Gastroesophageal sphincter (tissue), 4 donors: ENCODE data around the gene MICU2. TPM values are rescaled to one million over a fixed set of nuclear protein-coding genes. Genes with fewer than 3 reads are reported as not detected.

Experiments used
- ATAC-seq: fragments of 150-250 bp; one replicate; pipeline ENCODE4 v1.9.1; 2016; ENCODE audit warnings: mild to moderate bottlenecking, moderate library complexity
- H3K27ac ChIP-seq, 4 donors: fragments of 200-600 bp; sonication (generic) in 3 of 4; 1 replicate in 3 of 4; 2 replicates in 1 of 4; pipeline ENCODE4 v1.5.1; 2016 to 2019
- H3K27me3 ChIP-seq: fragments of 200-600 bp; sonication (generic); one replicate; pipeline ENCODE4 v1.5.1; 2019
- H3K36me3 ChIP-seq, 2 donors: fragments of 200-600 bp; sonication (generic); one replicate each; pipeline ENCODE4 v1.5.1; 2019; ENCODE audit warnings: control low read depth in 1 of 2
- H3K4me1 ChIP-seq, 3 donors: fragments of 200-600 bp; sonication (generic); 1 replicate in 2 of 3; 2 replicates in 1 of 3; pipeline ENCODE4 v1.5.1; 2016 to 2019; ENCODE audit warnings: control low read depth in 2 of 3
- H3K4me3 ChIP-seq, 2 donors: fragments of 200-600 bp; sonication (generic); one replicate each; pipeline ENCODE4 v1.5.1; 2019; ENCODE audit warnings: mild to moderate bottlenecking in 1 of 2, moderate library complexity in 1 of 2
- H3K9me3 ChIP-seq, 3 donors: fragments of 200-600 bp; sonication (generic); one replicate each; pipeline ENCODE4 v1.5.1; 2017 to 2019; ENCODE audit warnings: control low read depth in 2 of 3
- CTCF ChIP-seq, 4 experiments: fragments of 200-600 bp in 2 of 4; fragments of 450-650 bp in 2 of 4; sonication (generic) in 1 of 4; IDR thresholded peaks; one replicate each; pipeline ENCODE4 v1.5.1; 2017 to 2019; ENCODE audit warnings: antibody characterized with exemption in 4 of 4, mild to moderate bottlenecking in 2 of 4, moderate library complexity in 2 of 4
- EP300 ChIP-seq: sonication (generic); formaldehyde crosslinking; IDR thresholded peaks from one replicate; pipeline ENCODE4 v1.6.1; 2017; ENCODE audit warnings: antibody characterized with exemption, mild to moderate bottlenecking
- POLR2A ChIP-seq, 2 donors: fragments of 450-650 bp; IDR thresholded peaks; one replicate each; pipeline ENCODE4 v1.6.1; 2017; ENCODE audit warnings: antibody characterized with exemption in 2 of 2, mild to moderate bottlenecking in 2 of 2, moderate library complexity in 1 of 2
- POLR2AphosphoS5 ChIP-seq: sonication (generic); formaldehyde crosslinking; IDR thresholded peaks from one replicate; pipeline ENCODE4 v1.6.1; 2017; ENCODE audit warnings: antibody characterized with exemption
- WGBS, 2 donors: methylation state at CpG; one replicate each; pipeline ENCODE4 v1.1.5; 2018; ENCODE audit warnings: low coverage in 1 of 2; 5-methylcytosine and 5-hydroxymethylcytosine counted together
- total RNA-seq, 4 donors: library from RNA; depleted of rRNA; stranded (reverse); fragments of >200 nt; gene quantifications; one replicate each; pipeline ENCODE4 v1.1.0, GENCODE V29; 2016

MICU2 gene
- total RNA-seq, 4 donors from 2014 or later = 35.2 to 67.7 (median 42.0) TPM

GRCh38 chr13:21526707-21527540, 77.0 kb downstream of the MICU2 start:
- no peak overlapping the region for H3K4me3 ChIP-seq
- no peak for TF ChIP-seq POLR2A (IDR thresholded peaks at IDR 0.05)
- TF ChIP-seq CTCF (IDR thresholded peaks at IDR 0.05) = no peak
- no peak for TF ChIP-seq POLR2AphosphoS5
- TF ChIP-seq EP300 = no peak
- no peak overlapping the region for H3K27ac ChIP-seq
- ATAC-seq = no peak
- no peaks in the 10 kb centered on the region for H3K27me3 ChIP-seq
- no peaks in the 10 kb centered on the region for H3K9me3 ChIP-seq
- H3K36me3 ChIP-seq = peaks cover 0 to 18% of the 10 kb centered on the region in 2 donors
- WGBS, 2 donors = 91 to 92% methylated on average over 3 to 6 of the region's 6 CpGs
- H3K4me1 ChIP-seq = no peaks in the 10 kb centered on the region

- no peaks in the 10 kb centered on the region for H3K4me1 ChIP-seq
- H3K4me3 ChIP-seq = no peak overlapping the region
- H3K27ac ChIP-seq = no peak overlapping the region
- no peak for ATAC-seq
- H3K36me3 ChIP-seq = peaks cover 0 to 44% of the 10 kb centered on the region in 2 donors
- 81 to 94% methylated on average over 2 of the region's 2 CpGs for WGBS, 2 donors
- TF ChIP-seq POLR2AphosphoS5 (no peak), CTCF (IDR thresholded peaks at IDR 0.05) (no peak), EP300 (no peak), POLR2A (IDR thresholded peaks at IDR 0.05) (no peak)
- H3K9me3 ChIP-seq = no peaks in the 10 kb centered on the region
- no peaks in the 10 kb centered on the region for H3K27me3 ChIP-seq
These were observed 81.1 kb downstream of the MICU2 start for GRCh38 chr13:21522847-21523246.

GRCh38 chr13:21522130-21522529, 81.8 kb downstream of the MICU2 start:
- no peak for ATAC-seq
- Histone ChIP-seq H3K9me3 (no peaks in the 10 kb centered on the region), H3K4me3 (no peak overlapping the region), H3K4me1 (no peaks in the 10 kb centered on the region), H3K27me3 (no peaks in the 10 kb centered on the region), H3K27ac (no peak overlapping the region), H3K36me3 (peaks cover 0 to 49% of the 10 kb centered on the region in 2 donors)
- TF ChIP-seq POLR2AphosphoS5 (no peak), POLR2A (IDR thresholded peaks at IDR 0.05) (no peak), EP300 (no peak), CTCF (IDR thresholded peaks at IDR 0.05) (no peak)
- 88 to 100% methylated on average over 1 of the region's 1 CpG for WGBS, 2 donors

- Histone ChIP-seq H3K4me1 (no peaks in the 10 kb centered on the region), H3K9me3 (no peaks in the 10 kb centered on the region), H3K36me3 (peaks cover 0 to 55% of the 10 kb centered on the region in 2 donors), H3K27ac (no peak overlapping the region), H3K4me3 (no peak overlapping the region), H3K27me3 (no peaks in the 10 kb centered on the region)
- no peak for ATAC-seq
- WGBS, 2 donors = 86 to 100% methylated on average over 3 to 7 of the region's 8 CpGs
- no peak for TF ChIP-seq POLR2A (IDR thresholded peaks at IDR 0.05)
These were observed 85.3 kb downstream of the MICU2 start for GRCh38 chr13:21518617-21519144.

DNA sequence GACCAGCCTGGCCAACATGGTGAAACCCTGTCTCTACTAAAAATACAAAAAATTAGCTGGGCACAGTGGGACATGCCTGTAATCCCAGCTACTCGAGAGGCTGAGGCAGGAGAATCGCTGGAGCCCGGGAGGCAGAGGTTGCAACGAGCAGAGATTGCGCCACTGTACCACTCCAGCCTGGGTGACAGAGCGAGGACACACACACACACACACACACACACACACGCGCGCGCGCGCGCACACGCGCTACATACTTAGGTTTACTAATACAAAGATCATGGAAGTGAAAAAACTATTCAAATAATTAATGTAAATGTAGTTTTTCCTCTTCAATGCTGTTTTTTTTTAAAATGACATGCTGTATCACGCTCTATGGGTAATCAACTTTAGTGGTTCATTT, 86.4 kb downstream of the MICU2 start:
- TF ChIP-seq CTCF (IDR thresholded peaks at IDR 0.05) (no peak), EP300 (no peak), POLR2A (IDR thresholded peaks at IDR 0.05) (no peak), POLR2AphosphoS5 (no peak)
- no peak for ATAC-seq
- H3K36me3 ChIP-seq = peaks cover 0 to 60% of the 10 kb centered on the region in 2 donors

More for the DNA sequence above, 86.4 kb downstream of the MICU2 start:
- WGBS, 2 donors = 85 to 97% methylated on average over 11 to 16 of the region's 16 CpGs
- Histone ChIP-seq H3K4me3 (no peak overlapping the region), H3K4me1 (no peaks in the 10 kb centered on the region), H3K27ac (no peak overlapping the region), H3K9me3 (no peaks in the 10 kb centered on the region), H3K27me3 (no peaks in the 10 kb centered on the region)
